Measurements from ENCODE around the gene GPR15LG.
"Not testable (repeated sequence)": the region's sequence is repeated elsewhere in the genome, so short reads cannot be mapped to it uniquely, and the experiment has no call there.

GPR15LG gene

DNA sequence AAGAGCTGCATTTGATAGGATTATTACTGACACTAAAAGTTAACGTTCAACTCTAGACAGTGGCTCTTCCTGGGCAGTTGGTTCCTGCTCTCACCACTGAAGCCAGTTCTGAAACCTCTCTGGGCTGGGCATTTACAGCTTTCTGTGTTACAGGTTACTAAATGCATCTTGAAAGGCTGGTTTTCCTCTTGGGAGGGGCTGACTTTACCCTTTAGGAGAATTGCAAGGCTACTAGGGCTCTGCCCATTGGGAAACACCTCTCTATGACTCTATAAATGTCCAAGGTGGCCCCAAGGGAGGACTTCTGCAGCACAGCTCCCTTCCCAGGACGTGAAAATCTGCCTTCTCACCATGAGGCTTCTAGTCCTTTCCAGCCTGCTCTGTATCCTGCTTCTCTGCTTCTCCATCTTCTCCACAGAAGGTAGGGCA is at the start of gene GPR15LG:
Gene GPR15LG, plus strand, starts transcription at position 301 of the 429 bp plus-strand sequence. Its CDS starts 51 bp downstream, at position 352.
- H3K4me3 ChIP-seq (ENCODE audit: low read depth, low read length): no peak within 1 kb of the TSS
- no peak for DNase-seq (ENCODE audit: low read depth)

DNA sequence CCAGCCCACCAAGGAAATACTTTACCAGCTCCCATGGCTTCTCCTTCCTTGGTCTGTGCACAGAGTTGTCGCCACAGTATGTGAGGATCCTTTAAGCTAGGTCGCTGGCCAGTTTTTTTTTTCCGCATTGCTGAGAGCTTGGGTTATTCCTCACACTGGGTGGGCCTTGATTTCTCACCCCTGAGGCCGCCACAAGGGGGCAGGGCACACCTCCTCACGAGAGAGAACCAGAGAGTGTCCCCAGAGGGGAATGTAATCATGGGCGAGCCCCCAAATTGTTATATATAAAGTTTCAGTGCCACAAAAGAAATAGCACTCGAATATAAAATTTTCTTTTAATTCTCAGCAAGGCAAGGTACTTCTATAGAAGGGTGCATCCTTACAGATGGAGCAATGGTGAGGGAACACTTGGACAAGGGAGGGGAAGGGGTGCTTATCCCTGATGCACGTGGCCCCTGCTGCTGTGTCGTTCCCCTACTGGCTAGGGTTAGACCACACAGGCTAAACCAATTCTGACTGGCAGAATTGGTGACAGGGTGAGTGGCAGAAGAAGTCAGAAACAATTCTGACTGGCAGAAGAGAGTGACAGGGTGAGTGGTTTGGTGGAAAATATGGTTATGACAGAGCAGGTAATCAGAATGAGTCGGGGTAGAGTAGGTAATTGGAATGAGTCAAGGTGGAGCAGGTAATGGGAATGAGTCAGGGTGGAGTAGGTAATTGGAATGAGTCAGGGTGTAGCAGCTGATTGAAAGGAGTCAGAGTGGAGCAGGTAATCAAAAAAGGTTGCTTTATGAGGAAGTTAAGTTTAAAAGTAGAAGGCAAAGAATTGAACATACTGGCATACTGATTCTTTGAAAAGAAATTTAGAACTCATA is 47.5 kb upstream of the GPR15LG start:
- not testable (repeated sequence) for DNase-seq (ENCODE audit: low read depth); H3K4me3 ChIP-seq (ENCODE audit: low read depth, low read length)

DNA sequence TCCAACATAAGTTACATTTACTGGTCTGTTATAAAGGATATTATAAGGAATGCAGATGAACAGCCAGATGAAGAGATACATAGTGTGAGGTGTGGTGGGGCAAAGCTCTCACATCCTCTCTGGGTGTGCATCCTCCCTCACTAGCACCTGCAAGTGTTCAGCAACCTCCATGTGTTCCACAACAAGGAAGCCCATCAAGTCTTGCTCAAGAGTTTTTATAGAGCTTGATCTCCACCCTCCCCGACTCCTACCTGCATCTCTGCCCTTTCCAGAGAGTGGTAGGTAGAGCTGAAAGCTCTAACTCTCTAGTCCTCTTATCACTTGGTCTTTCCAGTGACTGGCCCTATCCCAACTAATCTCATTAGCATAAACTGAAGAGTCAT is 46.8 kb upstream of the GPR15LG start:
- H3K4me3 ChIP-seq (ENCODE audit: low read depth, low read length): no peak overlapping the region
- DNase-seq (ENCODE audit: low read depth): no peak

DNA sequence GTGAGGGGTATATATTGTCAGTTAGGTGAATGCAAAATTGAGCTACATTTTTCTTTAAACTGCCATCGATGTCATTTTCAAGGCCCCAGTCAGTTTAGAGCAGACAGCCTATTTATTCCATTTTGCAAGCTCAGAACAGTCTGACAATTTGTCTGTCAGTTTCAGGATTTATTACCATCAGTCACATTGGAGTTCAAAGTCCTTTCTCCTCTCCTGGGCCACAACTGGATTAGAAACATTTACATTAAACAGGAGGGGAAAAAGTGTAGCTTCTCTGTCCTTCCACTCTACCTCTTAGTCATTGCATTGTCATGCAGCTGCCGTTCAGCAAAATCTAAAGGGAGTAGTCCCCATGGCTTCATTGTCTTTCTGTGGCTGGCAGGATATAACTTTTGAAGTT is 37.8 kb upstream of the GPR15LG start:
- H3K4me3 ChIP-seq (ENCODE audit: low read depth, low read length): no peak overlapping the region
- no peak for DNase-seq (ENCODE audit: low read depth)

DNA sequence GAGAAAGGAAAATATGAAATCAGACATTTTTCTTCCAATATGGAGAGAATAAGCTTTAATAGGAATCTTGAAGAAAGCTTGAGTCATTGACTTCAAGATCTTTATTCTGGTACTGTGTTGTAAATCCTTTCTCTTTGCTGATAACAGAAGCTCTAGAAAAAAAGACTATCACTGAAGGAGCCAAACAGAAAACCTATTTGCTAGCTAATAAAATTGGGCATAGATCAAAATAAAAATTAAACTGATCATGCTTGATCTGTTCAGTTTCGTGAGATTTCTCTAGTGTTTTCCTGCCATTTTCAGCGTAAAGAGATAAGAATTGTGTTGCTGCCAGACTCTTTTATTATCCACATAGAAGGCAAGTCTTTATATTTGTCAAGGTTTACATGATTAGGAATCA is 35.8 kb upstream of the GPR15LG start:
- H3K4me3 ChIP-seq (ENCODE audit: low read depth, low read length): no peak overlapping the region
- DNase-seq (ENCODE audit: low read depth): no peak

DNA sequence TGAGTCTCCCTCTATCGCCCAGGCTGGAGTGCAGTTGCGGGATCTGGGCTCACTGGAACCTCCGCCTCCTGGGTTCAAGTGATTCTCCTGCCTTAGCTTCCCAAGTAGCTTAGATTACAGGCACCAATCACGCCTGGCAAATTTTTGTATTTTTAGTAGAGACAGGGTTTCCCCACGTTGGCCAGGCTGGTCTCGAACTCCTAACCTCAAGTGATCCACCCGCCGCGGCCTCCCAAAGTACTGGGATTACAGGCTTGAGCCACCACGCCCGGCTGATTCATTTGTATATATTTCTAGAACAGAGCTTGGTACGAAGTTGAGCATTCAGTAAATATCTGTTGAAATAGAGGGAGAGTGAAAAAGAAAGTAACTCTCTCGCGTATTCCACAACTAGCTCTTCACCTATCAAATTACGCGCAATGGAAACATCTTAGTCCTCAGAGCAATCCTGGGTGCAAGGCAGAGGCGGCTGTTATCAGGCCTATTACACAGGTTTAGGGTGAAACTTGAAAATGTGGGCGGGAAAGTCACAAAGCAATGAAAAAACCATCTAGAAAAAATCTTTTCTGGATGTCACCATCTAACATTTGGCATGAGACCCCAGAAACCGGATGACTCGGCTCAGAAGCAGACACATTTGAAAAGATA is 35.0 kb upstream of the GPR15LG start:
- DNase-seq (ENCODE audit: low read depth): no peak
- H3K4me3 ChIP-seq (ENCODE audit: low read depth, low read length): peak overlapping the region; percentile 98

DNA sequence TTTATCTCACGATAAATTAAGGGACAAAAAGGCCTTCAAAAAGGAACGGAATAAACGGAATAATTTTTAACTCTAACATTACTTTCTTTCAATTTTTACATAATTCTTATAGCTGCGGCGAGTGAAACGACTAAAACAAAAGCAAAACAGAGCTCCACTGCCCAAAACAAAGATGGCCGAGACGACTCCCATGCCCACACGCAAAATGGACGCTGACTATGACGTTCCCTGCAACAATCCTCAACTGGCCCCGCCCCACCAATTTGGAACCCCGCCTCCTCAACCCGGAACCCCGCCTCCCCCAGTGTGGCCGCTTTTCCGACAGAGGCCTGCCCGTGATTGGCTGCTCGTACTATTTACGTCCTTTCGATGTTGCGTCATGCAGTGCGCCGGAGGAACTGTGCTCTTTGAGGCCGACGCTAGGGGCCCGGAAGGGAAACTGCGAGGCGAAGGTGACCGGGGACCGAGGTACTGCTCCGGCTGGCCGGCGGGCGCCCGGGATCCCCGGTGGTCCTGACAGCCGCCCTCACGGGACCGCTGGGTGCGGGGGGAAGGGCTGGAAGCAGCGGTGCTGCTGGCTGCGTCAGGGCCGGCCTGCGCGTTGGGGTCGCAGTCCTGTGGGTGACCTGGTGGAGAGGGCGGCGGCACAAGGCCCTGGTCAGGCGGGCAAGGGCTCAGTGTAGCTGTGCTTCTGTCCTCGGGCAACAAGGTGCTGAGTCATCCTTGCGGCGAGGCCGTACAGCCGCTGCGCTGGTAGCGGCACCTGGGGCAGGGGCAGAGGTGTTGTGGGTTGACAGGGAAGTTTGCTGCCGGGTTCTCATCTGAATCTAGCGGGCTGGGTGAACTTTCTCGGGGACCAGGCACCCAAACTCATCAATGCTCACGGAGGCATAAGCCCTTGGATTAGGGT is 34.2 kb upstream of the GPR15LG start, which contains the start of gene GHITM:
Gene GHITM, plus strand, starts transcription at position 384 of the 910 bp plus-strand sequence. CDS start 1,992 bp downstream, outside the sequence.
- DNase-seq (ENCODE audit: low read depth): peak; percentile 94
- H3K4me3 ChIP-seq (ENCODE audit: low read depth, low read length): peak within 1 kb of the TSS; percentile 98

DNA sequence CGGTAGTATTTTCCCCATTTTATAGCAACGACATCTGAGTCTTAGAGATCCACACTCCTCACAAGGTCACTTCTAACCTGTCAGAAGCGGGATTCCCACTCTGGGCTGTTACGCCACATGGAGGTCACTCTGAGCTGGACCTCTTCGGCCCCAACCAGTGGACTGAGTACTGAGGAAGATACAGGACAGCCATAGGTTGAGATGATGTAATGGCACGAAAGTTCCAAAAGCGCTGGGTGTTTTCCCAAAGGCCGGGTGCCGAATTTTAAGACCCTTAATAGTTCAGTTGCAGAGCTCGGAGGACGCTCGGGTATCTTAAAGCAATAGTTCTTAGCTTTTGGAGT is 33.6 kb upstream of the GPR15LG start:
- H3K4me3 ChIP-seq (ENCODE audit: low read depth, low read length): peak overlapping the region; percentile 98
- DNase-seq (ENCODE audit: low read depth): no peak

DNA sequence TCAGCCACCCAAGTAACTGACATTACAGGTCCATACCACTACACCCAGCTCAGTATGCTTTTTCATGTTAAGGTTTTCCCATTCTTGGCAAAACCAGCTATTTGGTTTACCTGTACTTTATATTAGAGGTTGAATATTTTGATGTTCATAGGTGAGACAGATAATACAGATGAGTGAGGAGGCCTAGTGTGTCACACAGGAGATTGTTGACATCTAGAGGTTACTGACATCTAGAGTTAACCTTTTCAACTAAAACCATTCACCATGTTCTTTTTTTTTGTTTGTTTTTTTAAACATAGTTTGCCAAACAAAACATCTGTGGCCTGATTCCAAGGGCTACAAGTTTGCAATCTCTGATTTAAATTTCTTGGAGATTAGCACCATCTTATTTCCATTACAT is 26.3 kb upstream of the GPR15LG start:
- no peak for DNase-seq (ENCODE audit: low read depth)

DNA sequence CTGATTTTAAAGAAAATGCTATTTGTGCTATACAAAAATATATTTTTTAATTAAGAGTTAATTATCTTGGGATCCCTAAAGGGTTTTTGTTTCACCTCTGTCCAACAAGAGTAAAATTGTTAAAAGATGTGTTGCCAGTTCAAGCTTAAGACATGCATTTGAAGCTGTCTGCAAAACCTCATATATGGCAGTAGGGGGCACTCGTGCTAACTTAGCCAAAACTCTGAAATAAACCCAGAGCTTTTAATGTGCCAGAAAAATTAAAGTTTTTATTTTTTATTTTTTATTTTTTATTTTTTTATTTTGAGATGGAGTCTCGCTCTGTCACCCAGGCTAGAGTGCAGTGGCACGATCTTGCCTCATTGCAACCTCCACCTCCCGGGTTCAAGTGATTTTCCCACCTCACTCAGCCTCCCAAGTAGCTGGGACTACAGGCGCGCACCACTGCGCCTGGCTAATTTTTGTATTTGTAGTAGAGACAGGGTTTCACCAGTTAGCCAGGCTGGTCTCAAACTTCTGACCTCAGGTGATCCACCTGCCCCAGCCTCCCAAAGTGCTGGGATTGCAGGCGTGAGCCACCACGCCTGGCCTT is 25.5 kb upstream of the GPR15LG start:
- H3K4me3 ChIP-seq (ENCODE audit: low read depth, low read length); DNase-seq (ENCODE audit: low read depth): not testable (repeated sequence)

More for the DNA sequence above, 26.3 kb upstream of the GPR15LG start:
- H3K4me3 ChIP-seq (ENCODE audit: low read depth, low read length): no peak overlapping the region

DNA sequence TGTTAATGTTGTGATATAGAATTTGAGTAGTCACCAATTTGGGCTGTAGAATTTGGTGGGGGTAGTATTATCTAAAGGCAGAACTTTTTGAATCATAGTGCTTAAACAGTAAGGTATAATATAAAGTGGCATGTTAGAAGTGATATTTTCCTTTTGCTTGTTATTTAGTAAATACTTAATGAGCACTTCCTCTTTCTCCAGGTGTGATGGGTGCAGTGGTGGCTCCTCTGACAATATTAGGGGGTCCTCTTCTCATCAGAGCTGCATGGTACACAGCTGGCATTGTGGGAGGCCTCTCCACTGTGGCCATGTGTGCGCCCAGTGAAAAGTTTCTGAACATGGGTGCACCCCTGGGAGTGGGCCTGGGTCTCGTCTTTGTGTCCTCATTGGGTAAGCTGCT is 23.7 kb upstream of the GPR15LG start:
- no peak overlapping the region for H3K4me3 ChIP-seq (ENCODE audit: low read depth, low read length)
- no peak for DNase-seq (ENCODE audit: low read depth)

DNA sequence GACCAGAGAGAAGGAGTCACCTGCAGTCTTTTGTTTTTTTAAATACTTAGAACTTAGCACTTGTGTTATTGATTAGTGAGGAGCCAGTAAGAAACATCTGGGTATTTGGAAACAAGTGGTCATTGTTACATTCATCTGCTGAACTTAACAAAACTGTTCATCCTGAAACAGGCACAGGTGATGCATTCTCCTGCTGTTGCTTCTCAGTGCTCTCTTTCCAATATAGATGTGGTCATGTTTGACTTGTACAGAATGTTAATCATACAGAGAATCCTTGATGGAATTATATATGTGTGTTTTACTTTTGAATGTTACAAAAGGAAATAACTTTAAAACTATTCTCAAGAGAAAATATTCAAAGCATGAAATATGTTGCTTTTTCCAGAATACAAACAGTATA is 20.8 kb upstream of the GPR15LG start:
- H3K4me3 ChIP-seq (ENCODE audit: low read depth, low read length): no peak overlapping the region
- DNase-seq (ENCODE audit: low read depth): no peak

DNA sequence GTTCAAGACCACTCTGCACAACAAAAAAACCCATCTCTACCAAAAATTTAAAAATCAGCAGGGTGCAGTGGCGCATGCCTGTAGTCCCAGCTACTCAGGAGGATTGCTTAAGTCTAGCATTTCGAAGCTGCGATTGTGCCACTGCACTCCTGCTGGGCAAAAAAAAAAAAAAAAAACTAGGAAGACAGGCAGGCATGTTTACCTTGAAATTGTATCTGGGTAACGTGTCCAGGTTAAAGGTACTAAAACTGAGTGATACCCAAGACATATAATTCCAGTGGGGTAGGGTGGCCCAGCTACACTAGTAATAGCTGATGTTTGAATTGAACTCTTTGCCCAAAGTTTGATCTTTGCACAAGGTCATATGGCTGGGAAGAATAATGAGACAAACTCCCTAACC is 18.1 kb upstream of the GPR15LG start:
- no peak overlapping the region for H3K4me3 ChIP-seq (ENCODE audit: low read depth, low read length)
- DNase-seq (ENCODE audit: low read depth): no peak

DNA sequence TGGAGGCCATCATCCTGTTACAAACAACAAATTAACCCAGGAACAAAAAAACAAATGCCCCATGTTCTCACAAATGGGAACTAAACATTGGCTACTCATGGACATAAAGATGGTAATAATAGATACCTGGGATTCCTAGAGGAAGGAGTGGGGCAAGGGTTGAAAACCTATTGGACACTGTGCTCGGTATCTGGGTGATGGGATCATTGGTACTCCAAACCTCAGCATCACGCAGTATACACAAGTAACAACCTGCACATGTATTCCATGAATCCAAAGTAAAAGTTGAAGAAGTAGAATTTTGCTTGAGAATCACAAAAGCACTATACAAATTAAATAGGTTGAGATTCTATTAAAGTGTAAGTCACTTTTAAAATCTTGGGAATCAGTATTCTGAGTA is 17.6 kb upstream of the GPR15LG start:
- DNase-seq (ENCODE audit: low read depth): no peak
- no peak overlapping the region for H3K4me3 ChIP-seq (ENCODE audit: low read depth, low read length)

DNA sequence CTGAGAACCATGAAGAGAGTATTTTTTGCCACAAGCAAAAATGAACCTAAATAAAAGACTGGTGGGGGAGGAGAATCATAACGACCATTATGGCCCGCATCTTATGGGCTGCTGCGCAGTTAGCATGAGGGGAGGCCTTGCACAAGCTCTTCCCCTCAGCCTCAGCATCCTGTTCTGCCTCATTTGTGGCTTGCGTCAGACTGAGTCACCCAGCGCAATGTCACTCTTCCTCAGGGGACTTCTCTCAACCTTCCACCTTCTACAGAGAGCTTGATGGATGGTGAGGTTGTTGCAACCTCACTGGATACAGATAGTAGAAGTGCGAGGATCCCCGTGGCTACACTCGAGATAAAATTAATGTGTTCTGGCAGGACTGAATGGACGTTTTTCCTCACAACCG is 16.8 kb upstream of the GPR15LG start:
- DNase-seq (ENCODE audit: low read depth): no peak
- H3K4me3 ChIP-seq (ENCODE audit: low read depth, low read length): no peak overlapping the region

DNA sequence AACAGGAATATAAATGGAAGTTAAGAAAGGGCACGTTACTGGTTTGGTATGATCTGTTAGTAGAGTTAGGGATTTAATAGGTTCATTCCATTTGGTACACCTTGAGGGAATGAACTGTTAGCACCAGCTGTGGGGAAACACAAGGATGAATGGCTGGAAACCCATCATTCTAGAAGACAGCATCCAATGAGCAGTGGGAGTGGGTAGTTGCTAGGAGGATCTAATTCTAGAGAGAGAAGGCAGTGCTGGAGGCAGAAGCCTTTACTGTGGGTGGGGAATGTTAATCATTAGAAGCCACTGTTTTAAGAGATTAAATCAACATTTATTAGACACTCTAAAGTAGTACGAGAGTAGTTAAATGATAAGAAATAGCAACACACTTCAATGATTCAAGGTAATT is 15.5 kb upstream of the GPR15LG start:
- no peak for DNase-seq (ENCODE audit: low read depth)
- H3K4me3 ChIP-seq (ENCODE audit: low read depth, low read length): no peak overlapping the region

DNA sequence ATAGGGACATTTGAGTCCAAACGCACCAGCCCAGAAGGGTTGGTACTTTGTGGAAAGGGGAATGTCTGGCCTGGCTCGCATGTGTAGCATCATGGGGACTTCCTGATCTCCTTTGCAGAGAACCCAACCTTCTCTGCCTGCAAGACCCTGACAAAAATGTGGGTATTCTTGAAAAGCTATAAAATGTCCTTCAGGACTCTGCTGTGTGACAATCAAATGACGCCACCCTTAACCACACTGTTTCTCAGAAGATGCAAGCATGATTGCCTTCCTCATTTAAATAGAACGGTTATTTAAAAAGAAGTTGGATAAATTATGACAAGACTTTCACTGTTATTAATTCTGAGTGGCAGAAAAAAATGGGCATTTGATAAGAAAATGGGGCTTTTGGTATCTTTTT is 15.1 kb upstream of the GPR15LG start:
- no peak for DNase-seq (ENCODE audit: low read depth)
- no peak overlapping the region for H3K4me3 ChIP-seq (ENCODE audit: low read depth, low read length)

DNA sequence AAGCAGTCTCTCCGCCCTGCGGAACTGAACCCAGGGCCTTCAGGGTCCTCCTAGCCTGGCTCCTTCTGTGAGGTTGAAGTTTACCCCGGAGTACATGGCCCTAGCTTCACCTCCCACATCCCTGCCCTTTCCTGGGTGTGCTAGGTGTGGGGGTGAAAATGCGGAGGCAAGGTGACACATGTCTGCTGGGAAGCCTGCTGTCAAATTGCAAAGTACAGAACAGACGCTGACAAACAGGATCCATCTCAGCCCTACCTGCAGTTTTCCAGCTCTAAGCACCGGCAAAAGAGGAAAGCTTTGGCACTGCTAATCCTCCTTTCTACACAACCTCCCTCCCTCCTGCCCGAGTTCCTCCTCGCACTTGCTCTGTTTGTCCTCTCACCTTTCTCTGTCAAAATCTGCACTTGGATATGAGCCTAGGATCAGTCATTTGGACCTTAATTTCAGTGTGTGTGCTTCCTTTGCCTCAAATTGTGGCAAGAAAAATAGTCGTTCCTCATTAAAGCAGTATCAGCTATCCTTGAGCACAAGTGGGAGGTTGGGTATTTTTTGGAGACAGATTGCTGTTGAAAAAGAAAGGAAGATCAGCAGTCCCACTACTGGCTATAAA is 14.4 kb upstream of the GPR15LG start:
- no peak for DNase-seq (ENCODE audit: low read depth)
- no peak overlapping the region for H3K4me3 ChIP-seq (ENCODE audit: low read depth, low read length)

DNA sequence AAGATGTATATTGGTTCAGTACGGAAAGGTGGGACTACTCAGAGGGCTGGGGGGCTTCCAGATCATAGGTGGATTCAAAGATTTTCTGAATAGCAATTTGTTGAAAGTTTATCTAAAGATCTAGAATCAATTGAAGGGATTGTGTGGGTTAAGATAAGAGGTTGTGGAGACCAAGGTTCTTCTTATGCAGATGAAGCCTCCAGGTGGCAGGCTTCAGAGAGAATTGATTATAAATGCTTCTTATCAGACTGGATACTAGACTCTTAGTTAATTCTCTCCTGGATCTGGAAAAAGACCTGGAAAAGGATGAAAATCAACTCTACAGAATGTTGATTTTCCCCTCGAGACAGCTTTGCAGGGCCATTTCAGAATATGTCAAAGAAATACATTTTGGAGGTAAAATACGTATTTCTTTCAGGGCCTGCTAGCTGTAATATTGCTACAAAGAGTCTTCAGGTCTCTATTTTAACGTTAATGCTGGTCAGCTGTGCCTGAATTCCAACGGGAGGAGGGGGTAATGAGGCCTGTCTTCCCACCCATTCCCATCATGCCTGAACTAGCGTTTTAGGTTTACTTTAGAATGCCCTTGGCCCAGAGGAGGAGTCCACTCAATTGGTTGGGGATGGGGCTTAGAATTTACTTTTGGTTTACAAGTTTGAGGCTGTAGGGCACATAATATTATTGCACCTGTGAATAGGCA is 12.8 kb upstream of the GPR15LG start:
- H3K4me3 ChIP-seq (ENCODE audit: low read depth, low read length): no peak overlapping the region
- no peak for DNase-seq (ENCODE audit: low read depth)

Data from skeletal muscle cell (primary cell).